Kidney glomerular epithelial cell (primary cell): ENCODE data around the gene QRFP.
"Not testable (repeated sequence)": the region's sequence is repeated elsewhere in the genome, so short reads cannot be mapped to it uniquely, and the experiment has no call there.

Experiments
- DNase-seq: peaks from one replicate; lab custom pipeline; 2025; lab: John Stamatoyannopoulos, UW

QRFP gene

DNA sequence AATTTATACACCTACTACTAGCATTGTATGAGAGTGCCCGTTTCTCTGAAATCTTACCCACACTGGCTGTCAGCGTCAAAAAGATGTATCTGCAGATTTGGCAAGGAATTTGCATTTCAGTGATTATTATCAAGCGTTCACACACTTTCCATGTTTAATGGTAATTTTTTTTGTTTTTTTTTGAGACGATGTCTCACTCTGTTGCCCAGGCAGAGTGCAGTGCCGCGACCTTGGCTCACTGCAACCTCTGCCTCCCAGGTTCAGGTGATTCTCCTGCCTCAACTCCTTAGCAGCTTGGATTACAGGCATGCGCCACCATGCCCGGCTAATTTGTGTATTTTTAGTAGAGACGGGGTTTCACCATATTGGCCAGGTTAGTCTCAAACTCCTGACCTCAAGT is 47.3 kb downstream of the QRFP start:
- no peak for DNase-seq

DNA sequence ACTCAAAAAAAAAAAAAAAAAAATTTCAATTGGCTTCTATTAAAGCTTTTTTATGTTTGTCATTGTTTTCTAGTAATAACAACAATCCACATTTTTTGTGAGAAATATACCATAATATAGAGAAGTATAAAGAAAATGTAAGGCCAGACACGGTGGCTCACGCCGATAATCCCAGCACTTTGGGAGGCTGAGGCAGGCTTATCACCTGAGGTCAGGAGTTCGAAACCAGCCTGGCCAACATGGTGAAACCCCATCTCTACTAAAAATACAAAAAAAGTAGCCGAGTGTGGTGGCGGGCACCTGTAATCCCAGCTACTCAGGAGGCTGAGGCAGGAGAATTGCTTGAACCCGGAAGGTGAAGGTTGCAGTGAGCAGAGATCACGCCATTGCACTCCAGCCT is 48.1 kb downstream of the QRFP start:
- DNase-seq = not testable (repeated sequence)

- peak; percentile 89 for DNase-seq
Observed at GRCh38 chr9:130847306-130848217, 49.0 kb downstream of the QRFP start.

DNA sequence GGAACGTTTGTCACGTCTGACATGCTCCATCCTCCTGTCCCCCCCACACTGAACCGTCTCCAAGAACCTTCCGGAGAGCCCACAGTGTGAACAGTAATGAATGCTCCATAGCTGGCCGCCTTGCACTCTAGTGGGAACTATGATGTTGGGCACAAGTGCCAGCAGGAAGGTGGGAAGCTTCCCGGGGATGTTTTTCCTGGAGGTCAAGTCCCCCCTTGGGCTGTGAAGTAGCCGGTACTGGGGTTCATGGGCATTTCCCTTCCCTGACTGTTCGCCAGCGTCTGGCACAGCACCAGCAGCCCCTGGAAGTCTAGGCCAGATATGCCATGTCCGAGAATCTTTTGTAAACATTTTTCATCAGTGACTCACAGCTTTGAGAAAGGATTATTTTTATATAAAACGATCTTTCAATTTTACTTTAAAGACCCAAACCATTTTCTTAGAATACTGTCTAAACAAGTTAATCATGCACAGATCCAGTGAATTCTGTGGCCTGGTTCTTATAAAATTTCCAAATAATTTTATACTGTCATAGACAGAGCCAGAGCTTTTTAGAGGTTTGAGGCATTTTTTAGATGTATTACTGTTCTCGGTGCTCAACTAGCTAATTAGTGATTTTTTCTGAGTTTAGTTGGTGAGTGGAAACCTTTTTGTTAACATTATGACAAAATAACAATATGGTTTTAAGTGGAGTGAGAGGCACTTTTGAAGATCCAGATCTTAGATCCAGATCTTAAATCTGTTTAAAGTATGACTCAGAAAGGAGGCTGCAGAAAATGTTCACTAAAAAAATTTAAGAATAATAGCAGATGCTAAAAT is 49.9 kb downstream of the QRFP start:
- peak; percentile 90 for DNase-seq

DNA sequence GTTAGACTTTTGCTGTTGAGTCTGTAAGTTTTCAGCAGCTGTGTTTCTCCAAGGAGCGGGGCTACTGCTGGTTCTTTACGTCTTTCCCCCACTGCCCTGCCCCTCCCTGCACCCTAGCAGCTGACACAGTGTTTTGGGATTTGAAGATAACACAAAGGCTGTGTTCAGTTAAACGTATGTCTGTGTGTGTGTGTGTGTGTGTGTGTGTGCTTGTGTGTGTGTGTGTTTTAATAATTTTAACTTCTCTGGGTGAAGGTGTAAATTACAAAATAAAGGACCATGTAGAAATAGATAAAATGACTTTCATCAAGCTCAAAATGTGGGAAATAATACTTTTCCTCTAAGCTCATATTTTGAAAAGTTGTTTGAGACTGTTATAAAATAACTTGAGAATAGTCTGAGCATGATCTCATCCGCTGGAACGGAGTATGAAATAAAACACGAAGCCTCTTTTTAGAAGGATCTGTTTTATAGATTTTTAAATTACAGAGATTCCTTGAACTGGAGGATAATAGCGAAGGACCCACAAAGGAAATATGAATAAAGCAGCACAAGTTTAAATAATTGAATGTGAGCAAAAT is 50.6 kb downstream of the QRFP start:
- peak; percentile 61 for DNase-seq

DNA sequence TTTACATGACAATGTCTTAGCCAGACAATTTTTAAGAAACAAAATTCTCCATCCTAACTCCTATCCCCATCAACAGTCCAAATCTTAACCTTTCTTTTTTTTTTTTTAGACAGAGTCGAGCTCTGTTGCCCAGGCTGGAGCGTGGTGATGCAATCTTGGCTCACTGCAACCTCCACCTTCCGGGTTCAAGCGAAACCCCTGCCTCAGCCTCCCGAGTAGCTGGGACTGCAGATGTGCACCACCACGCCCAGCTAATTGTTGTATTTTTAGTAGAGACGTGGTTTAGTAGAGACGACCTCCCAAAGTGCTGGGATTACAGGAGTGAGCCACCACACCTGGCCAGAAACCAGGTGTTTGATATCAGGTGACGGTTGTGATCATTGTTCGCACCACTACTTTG is 51.4 kb downstream of the QRFP start:
- DNase-seq = no peak

GRCh38 chr9:130844044-130844451 is 52.6 kb downstream of the QRFP start:
- no peak for DNase-seq

GRCh38 chr9:130843049-130843908 is 53.3 kb downstream of the QRFP start:
- no peak for DNase-seq
